Measurements from ENCODE around the gene TPPP2. TPM values are rescaled to one million over a fixed set of nuclear protein-coding genes. Genes with fewer than 3 reads are reported as not detected.

Gene TPPP2
- total RNA-seq, 2 experiments from 2014 or later = not detected

GRCh38 chr14:21053184-21054122 is 23.4 kb downstream of the TPPP2 start:
- peaks cover 1% of the 10 kb centered on the region for H3K27me3 Mint-ChIP-seq
- no peak overlapping the region for H3K4me3 Mint-ChIP-seq
- no peak for ATAC-seq
- DNase-seq = no peak
- no peak overlapping the region for H3K27ac Mint-ChIP-seq
- intact Hi-C loops (cut with micrococcal nuclease) = no loop called here
- H3K4me1 Mint-ChIP-seq (ENCODE audit: low read depth) = no peaks in the 10 kb centered on the region
- CTCF ChIA-PET = interaction anchor here (1.0 to 1.6 kb wide), 2 partner anchors 39 kb away, joined by 4 read pairs; no protein-coding TSS in a partner anchor
- no peaks in the 10 kb centered on the region for H3K9me3 Mint-ChIP-seq
- no peak for TF ChIP-seq CTCF (IDR thresholded peaks at IDR 0.05)
- POLR2A ChIA-PET = interaction anchor here (1.1 kb wide), 1 partner anchor 17 kb away, joined by 3 read pairs; the partner anchor contains the start of gene ARHGEF40
- no peaks in the 10 kb centered on the region for H3K36me3 Mint-ChIP-seq (ENCODE audit: low read depth)

- no peaks in the 10 kb centered on the region for H3K36me3 Mint-ChIP-seq (ENCODE audit: low read depth)
- no peaks in the 10 kb centered on the region for H3K9me3 Mint-ChIP-seq
- intact Hi-C loops (cut with micrococcal nuclease) = no loop called here
- peaks cover 1% of the 10 kb centered on the region for H3K27me3 Mint-ChIP-seq
- DNase-seq (peak; percentile 20), ATAC-seq (peak; percentile 72)
- no peak overlapping the region for H3K4me3 Mint-ChIP-seq
- no peaks in the 10 kb centered on the region for H3K4me1 Mint-ChIP-seq (ENCODE audit: low read depth)
- H3K27ac Mint-ChIP-seq = no peak overlapping the region
- CTCF ChIA-PET = interaction anchor here (1.0 kb wide), 1 partner anchor 40 kb away, joined by 4 read pairs; no protein-coding TSS in a partner anchor
- TF ChIP-seq CTCF (IDR thresholded peaks at IDR 0.05) = no peak
- POLR2A ChIA-PET = interaction anchor here (1.1 kb wide), 1 partner anchor 16 kb away, joined by 3 read pairs; the partner anchor contains the start of gene ARHGEF40
Measured at GRCh38 chr14:21054123-21054767, 24.2 kb downstream of the TPPP2 start.

- no peak for TF ChIP-seq CTCF (IDR thresholded peaks at IDR 0.05)
- ATAC-seq = no peak
- ChIA-PET POLR2A (no interaction called here), CTCF (no interaction called here)
- Mint-ChIP-seq H3K36me3 (ENCODE audit: low read depth) (no peaks in the 10 kb centered on the region), H3K27ac (no peak overlapping the region), H3K9me3 (no peaks in the 10 kb centered on the region), H3K27me3 (peaks cover 2% of the 10 kb centered on the region), H3K4me3 (no peak overlapping the region), H3K4me1 (ENCODE audit: low read depth) (no peaks in the 10 kb centered on the region)
- intact Hi-C loops (cut with micrococcal nuclease) = no loop called here
- no peak for DNase-seq
Measured at GRCh38 chr14:21054768-21055145, 24.7 kb downstream of the TPPP2 start.

- no peak overlapping the region for H3K27ac Mint-ChIP-seq
- H3K4me1 Mint-ChIP-seq (ENCODE audit: low read depth) = no peaks in the 10 kb centered on the region
- H3K4me3 Mint-ChIP-seq = no peak overlapping the region
- POLR2A ChIA-PET = no interaction called here
- intact Hi-C loops (cut with micrococcal nuclease) = no loop called here
- peaks cover 8% of the 10 kb centered on the region for H3K27me3 Mint-ChIP-seq
- DNase-seq (no peak), ATAC-seq (no peak)
- TF ChIP-seq CTCF (IDR thresholded peaks at IDR 0.05) = no peak
- no peaks in the 10 kb centered on the region for H3K36me3 Mint-ChIP-seq (ENCODE audit: low read depth)
- no peaks in the 10 kb centered on the region for H3K9me3 Mint-ChIP-seq
- CTCF ChIA-PET = interaction anchor here (1.9 kb wide), 1 partner anchor 41 kb away, joined by 8 read pairs; no protein-coding TSS in a partner anchor
Measured at GRCh38 chr14:21055432-21056117, 25.6 kb downstream of the TPPP2 start.

Data from activated CD8-positive, alpha-beta T cell treated with anti-CD3 and anti-CD28 coated beads for 36 hours (primary cell).